H1 (cell line): ENCODE results near the gene RASGEF1B.

Source experiments
- ASH2L ChIP-seq: fragments of 200-600, 300-600 bp; sonication (generic); IDR thresholded peaks from one replicate; pipeline ENCODE4 v1.7.1; 2017; ENCODE audit warnings: low read length
- CTCF ChIP-seq, 3 experiments: IDR thresholded peaks; 1 replicate in 2 of 3; 2 replicates in 1 of 3; pipeline versions ENCODE4 v1.5.1 to v1.6.1; 2011; ENCODE audit warnings: low read length in 3 of 3, mild to moderate bottlenecking in 3 of 3, inconsistent platforms in 2 of 3, low read depth in 1 of 3, moderate library complexity in 1 of 3; ENCODE audit not compliant: insufficient read depth in 1 of 3; ENCODE audit errors: control extremely low read depth in 1 of 3
- EGR1 ChIP-seq: IDR thresholded peaks from 2 replicates; pipeline ENCODE4 v1.6.1; 2011; ENCODE audit warnings: low read depth, low read length, borderline replicate concordance
- EZH2 ChIP-seq: fragments of 200-600 bp; sonication (generic); IDR thresholded peaks from 2 replicates; pipeline ENCODE4 v1.7.1; 2012; ENCODE audit warnings: low read depth, mild to moderate bottlenecking, moderate library complexity, low read length, inconsistent platforms; ENCODE audit not compliant: severe bottlenecking
- JUND ChIP-seq: IDR thresholded peaks from 2 replicates; pipeline ENCODE4 v1.6.1; 2011; ENCODE audit warnings: mild to moderate bottlenecking, improper control_type of control experiment, low read length
- NANOG ChIP-seq: IDR thresholded peaks from 2 replicates; pipeline ENCODE4 v1.6.1; 2011; ENCODE audit warnings: low read length, low read depth, mild to moderate bottlenecking, inconsistent platforms; ENCODE audit not compliant: insufficient read depth, poor library complexity, severe bottlenecking
- POLR2A ChIP-seq, 2 experiments: IDR thresholded peaks; 1 replicate in 1 of 2; 2 replicates in 1 of 2; pipeline ENCODE4 v1.6.1; 2011; ENCODE audit warnings: low read depth in 2 of 2, low read length in 2 of 2, mild to moderate bottlenecking in 2 of 2; ENCODE audit errors: control extremely low read depth in 1 of 2
- RFX5 ChIP-seq: IDR thresholded peaks from 2 replicates; pipeline ENCODE4 v1.6.1; 2011; ENCODE audit warnings: low read depth, low read length, improper control_type of control experiment, borderline replicate concordance
- SRF ChIP-seq: IDR thresholded peaks from 2 replicates; pipeline ENCODE4 v1.6.1; 2011; ENCODE audit warnings: mild to moderate bottlenecking, low read depth, low read length, moderate library complexity
- TCF12 ChIP-seq: IDR thresholded peaks from 2 replicates; pipeline ENCODE4 v1.6.1; 2011; ENCODE audit warnings: low read depth, mild to moderate bottlenecking, low read length
- YY1 ChIP-seq: IDR thresholded peaks from 2 replicates; pipeline ENCODE4 v1.6.1; 2011; ENCODE audit warnings: low read depth, mild to moderate bottlenecking, low read length
- TF ChIP-seq, protein P1 (sequence below): IDR thresholded peaks from 2 replicates; pipeline ENCODE4 v1.6.1; 2012; ENCODE audit warnings: inconsistent platforms

DNA sequence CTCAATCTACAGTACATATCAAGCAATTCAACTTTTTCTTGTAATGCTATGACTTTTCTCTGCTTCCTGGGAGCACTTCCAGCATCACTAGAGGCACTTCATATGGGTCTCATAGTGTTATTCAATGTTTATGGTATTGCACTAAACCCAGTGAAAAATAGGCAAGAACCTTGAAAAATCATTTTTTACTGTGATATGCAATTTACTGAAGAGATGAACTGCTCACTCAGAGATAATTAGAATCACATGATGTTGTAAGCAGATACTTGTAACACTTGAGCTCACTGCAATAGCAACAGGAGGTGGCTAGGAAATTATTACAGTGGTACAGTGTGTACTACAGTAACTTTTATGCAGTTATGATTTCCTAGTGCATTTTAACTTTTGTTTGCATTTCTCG lies 93.3 kb downstream of the RASGEF1B start:
- TF ChIP-seq CTCF (IDR thresholded peaks at IDR 0.05; ENCODE audit: control extremely low read depth in 1 of 3, insufficient read depth in 1 of 3, low read depth in 1 of 3, low read length in 3 of 3), result no peak
- TF ChIP-seq, protein P1, sequence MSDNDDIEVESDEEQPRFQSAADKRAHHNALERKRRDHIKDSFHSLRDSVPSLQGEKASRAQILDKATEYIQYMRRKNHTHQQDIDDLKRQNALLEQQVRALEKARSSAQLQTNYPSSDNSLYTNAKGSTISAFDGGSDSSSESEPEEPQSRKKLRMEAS, result no peak
- TF ChIP-seq ASH2L, result no peak
- TF ChIP-seq YY1, result no peak
- TF ChIP-seq NANOG, result no peak
- TF ChIP-seq TCF12, result no peak
- TF ChIP-seq POLR2A (IDR thresholded peaks at IDR 0.05; ENCODE audit: control extremely low read depth in 1 of 2, low read depth in 2 of 2, low read length in 2 of 2), result no peak
- no peak for TF ChIP-seq SRF
- no peak for TF ChIP-seq RFX5
- TF ChIP-seq EZH2, result no peak
- TF ChIP-seq EGR1, result no peak
- TF ChIP-seq JUND, result no peak
